Skin epidermis (tissue), 12 donors: ENCODE data around the gene CEP68.
"Not testable (repeated sequence)": the region's sequence is repeated elsewhere in the genome, so short reads cannot be mapped to it uniquely, and the experiment has no call there.

Source experiments
- H3K27ac ChIP-seq, 21 experiments: fragments of 200-600 bp; sonication (generic) in 11 of 21; one replicate each; pipeline ENCODE4 v1.5.0; 2020; ENCODE audit warnings: mild to moderate bottlenecking in 3 of 21, inconsistent platforms in 2 of 21, moderate library complexity in 2 of 21
- H3K4me3 ChIP-seq, 7 experiments: fragments of 200-600 bp; sonication (generic) in 2 of 7; one replicate each; pipeline ENCODE4 v1.5.0; 2020; ENCODE audit warnings: inconsistent platforms in 2 of 7, mild to moderate bottlenecking in 2 of 7, moderate library complexity in 1 of 7

CEP68 gene

GRCh38 chr2:65116645-65117044, 60.4 kb downstream of the CEP68 start:
- no peak overlapping the region for H3K4me3 ChIP-seq
- no peak overlapping the region for H3K27ac ChIP-seq

GRCh38 chr2:65120990-65121693, 64.9 kb downstream of the CEP68 start:
- no peak overlapping the region for H3K27ac ChIP-seq
- H3K4me3 ChIP-seq = no peak overlapping the region

GRCh38 chr2:65122313-65122712, 66.1 kb downstream of the CEP68 start:
- Histone ChIP-seq H3K27ac (no peak overlapping the region), H3K4me3 (no peak overlapping the region)

GRCh38 chr2:65125457-65125856, 69.2 kb downstream of the CEP68 start:
- H3K4me3 ChIP-seq, H3K27ac ChIP-seq: not testable (repeated sequence)

GRCh38 chr2:65128297-65129190, 72.3 kb downstream of the CEP68 start:
- Histone ChIP-seq H3K4me3 (peak overlapping the region; percentile 90 to 97 (median 93)), H3K27ac (peak overlapping the region in 20 of 21 experiments; percentile 89 to 99 (median 97))

GRCh38 chr2:65129286-65129825, 73.1 kb downstream of the CEP68 start:
- Histone ChIP-seq H3K27ac (peak overlapping the region; percentile 89 to 99 (median 97)), H3K4me3 (peak overlapping the region; percentile 90 to 97 (median 93))

- peak within 1 kb of the TSS; percentile 90 to 97 (median 93) for H3K4me3 ChIP-seq
These were observed 73.8 kb downstream of the CEP68 start, which contains the start of gene RAB1A for GRCh38 chr2:65129826-65130663. TSS of gene RAB1A (minus strand) at chr2:65130106. CDS start at chr2:65129915, 191 bp downstream.

GRCh38 chr2:65130664-65131175, 74.5 kb downstream of the CEP68 start:
- Histone ChIP-seq H3K27ac (peak overlapping the region; percentile 83 to 99 (median 95)), H3K4me3 (peak overlapping the region; percentile 55 to 97 (median 91))

More at GRCh38 chr2:65129826-65130663, 73.8 kb downstream of the CEP68 start, which contains the start of gene RAB1A:
- peak within 1 kb of the TSS; percentile 90 to 99 (median 97) for H3K27ac ChIP-seq

GRCh38 chr2:65132930-65133329, 76.7 kb downstream of the CEP68 start:
- not testable (repeated sequence) for H3K27ac ChIP-seq, H3K4me3 ChIP-seq

GRCh38 chr2:65133626-65134025, 77.4 kb downstream of the CEP68 start:
- no peak overlapping the region for H3K27ac ChIP-seq
- no peak overlapping the region for H3K4me3 ChIP-seq

- H3K4me3 ChIP-seq = no peak overlapping the region
- no peak overlapping the region for H3K27ac ChIP-seq
These were observed 77.9 kb downstream of the CEP68 start for GRCh38 chr2:65134158-65134557.

GRCh38 chr2:65136253-65136652, 80.0 kb downstream of the CEP68 start:
- Histone ChIP-seq H3K27ac (no peak overlapping the region), H3K4me3 (no peak overlapping the region)
